ENCODE data around the gene POLR2H. TPM values are rescaled to one million over a fixed set of nuclear protein-coding genes. Genes with fewer than 3 reads are reported as not detected.
A peak's percentile ranks its signal among the peaks of the same experiment; 100 is the strongest.

The POLR2H gene
- polyA plus RNA-seq, 1 of the 3 experiments (the other 2 are of a cell fraction), result 206 TPM

DNA sequence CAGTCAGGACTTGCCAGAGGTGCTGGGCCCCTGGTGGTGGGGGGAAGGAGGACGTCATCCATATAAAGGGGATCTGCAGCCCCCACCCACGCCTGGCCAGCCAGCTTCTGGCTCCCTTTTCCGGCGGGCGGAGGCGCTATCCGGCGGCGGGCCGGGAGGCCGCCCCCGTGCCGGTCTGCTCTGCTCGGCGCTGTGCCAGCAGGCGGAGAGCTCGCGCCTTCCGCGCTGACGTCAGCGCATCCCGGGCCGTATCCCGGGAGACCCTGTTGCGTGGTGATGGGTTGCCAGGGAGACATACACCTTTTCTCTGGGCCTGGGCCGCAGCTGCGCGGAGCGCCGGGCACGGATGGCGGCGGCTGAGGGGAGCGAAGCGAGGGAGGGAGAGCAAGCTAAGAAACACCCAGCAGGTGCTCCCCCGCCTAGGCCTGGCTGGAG is 23.0 kb upstream of the POLR2H start:
- peaks cover 15% of the 10 kb centered on the region for H4K20me1 ChIP-seq (ENCODE audit: insufficient read depth)
- ChIA-PET CTCF (interaction anchor here (0.6 to 5.2 kb wide), 11 partner anchors 10 to 442 kb away, joined by 3 to 63 read pairs (median 3); partner anchors contain the start of genes CLCN2, EEF1AKMT4 and POLR2H), POLR2A (interaction anchor here (0.7 to 3.1 kb wide), 7 partner anchors 10 to 434 kb away, joined by 3 to 19 read pairs (median 4); partner anchors contain the start of genes CLCN2 and POLR2H)
- H3K9ac ChIP-seq, result peak overlapping the region; percentile 83
- TF ChIP-seq SIN3A (IDR thresholded peaks at IDR 0.05; ENCODE audit: borderline replicate concordance, low read depth, low read length) (0 out of 2 replicates have a peak, but pooled peaks have one; percentile 45), NFIC (IDR thresholded peaks at IDR 0.05; ENCODE audit: borderline replicate concordance) (peak; percentile 77), CHD2 (IDR thresholded peaks at IDR 0.05; ENCODE audit: low read length, partially characterized antibody) (peak; percentile 32), MEF2A (IDR thresholded peaks at IDR 0.05; ENCODE audit: borderline replicate concordance, low read depth) (no peak), RFX5 (IDR thresholded peaks at IDR 0.05; ENCODE audit: low read length) (peak; percentile 94), FOXM1 (IDR thresholded peaks at IDR 0.05; ENCODE audit: low read depth) (0 out of 2 replicates have a peak, but pooled peaks have one; percentile 31), RCOR1 (IDR thresholded peaks at IDR 0.05; ENCODE audit: low read length) (peak; percentile 33; the same call in 1 of the 2 replicates), TAF1 (IDR thresholded peaks at IDR 0.05; ENCODE audit: borderline replicate concordance, low read depth, low read length) (no peak), MXI1 (IDR thresholded peaks at IDR 0.05; ENCODE audit: low read depth, low read length) (peak; percentile 100), NRF1 (IDR thresholded peaks at IDR 0.05; ENCODE audit: low read depth, low read length) (peak; percentile 61)
- TF ChIP-seq, protein P1, sequence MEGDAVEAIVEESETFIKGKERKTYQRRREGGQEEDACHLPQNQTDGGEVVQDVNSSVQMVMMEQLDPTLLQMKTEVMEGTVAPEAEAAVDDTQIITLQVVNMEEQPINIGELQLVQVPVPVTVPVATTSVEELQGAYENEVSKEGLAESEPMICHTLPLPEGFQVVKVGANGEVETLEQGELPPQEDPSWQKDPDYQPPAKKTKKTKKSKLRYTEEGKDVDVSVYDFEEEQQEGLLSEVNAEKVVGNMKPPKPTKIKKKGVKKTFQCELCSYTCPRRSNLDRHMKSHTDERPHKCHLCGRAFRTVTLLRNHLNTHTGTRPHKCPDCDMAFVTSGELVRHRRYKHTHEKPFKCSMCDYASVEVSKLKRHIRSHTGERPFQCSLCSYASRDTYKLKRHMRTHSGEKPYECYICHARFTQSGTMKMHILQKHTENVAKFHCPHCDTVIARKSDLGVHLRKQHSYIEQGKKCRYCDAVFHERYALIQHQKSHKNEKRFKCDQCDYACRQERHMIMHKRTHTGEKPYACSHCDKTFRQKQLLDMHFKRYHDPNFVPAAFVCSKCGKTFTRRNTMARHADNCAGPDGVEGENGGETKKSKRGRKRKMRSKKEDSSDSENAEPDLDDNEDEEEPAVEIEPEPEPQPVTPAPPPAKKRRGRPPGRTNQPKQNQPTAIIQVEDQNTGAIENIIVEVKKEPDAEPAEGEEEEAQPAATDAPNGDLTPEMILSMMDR (IDR thresholded peaks at IDR 0.05), result peak; percentile 29
- TF ChIP-seq, protein P2, sequence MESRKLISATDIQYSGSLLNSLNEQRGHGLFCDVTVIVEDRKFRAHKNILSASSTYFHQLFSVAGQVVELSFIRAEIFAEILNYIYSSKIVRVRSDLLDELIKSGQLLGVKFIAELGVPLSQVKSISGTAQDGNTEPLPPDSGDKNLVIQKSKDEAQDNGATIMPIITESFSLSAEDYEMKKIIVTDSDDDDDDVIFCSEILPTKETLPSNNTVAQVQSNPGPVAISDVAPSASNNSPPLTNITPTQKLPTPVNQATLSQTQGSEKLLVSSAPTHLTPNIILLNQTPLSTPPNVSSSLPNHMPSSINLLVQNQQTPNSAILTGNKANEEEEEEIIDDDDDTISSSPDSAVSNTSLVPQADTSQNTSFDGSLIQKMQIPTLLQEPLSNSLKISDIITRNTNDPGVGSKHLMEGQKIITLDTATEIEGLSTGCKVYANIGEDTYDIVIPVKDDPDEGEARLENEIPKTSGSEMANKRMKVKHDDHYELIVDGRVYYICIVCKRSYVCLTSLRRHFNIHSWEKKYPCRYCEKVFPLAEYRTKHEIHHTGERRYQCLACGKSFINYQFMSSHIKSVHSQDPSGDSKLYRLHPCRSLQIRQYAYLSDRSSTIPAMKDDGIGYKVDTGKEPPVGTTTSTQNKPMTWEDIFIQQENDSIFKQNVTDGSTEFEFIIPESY (IDR thresholded peaks at IDR 0.05; ENCODE audit: borderline replicate concordance, low read depth), result no peak
- H3K9me2 ChIP-seq, result no peaks in the 10 kb centered on the region
- H2AFZ ChIP-seq (ENCODE audit: low read depth), result no peak overlapping the region
- H3K27me3 ChIP-seq (ENCODE audit: insufficient read depth), result no peaks in the 10 kb centered on the region
- peaks cover 63% of the 10 kb centered on the region for H3K79me2 ChIP-seq (ENCODE audit: insufficient read depth)
- 64% methylated on average over 9 of the region's 37 CpGs for WGBS (ENCODE audit: low lambda C conversion rate)
- peaks cover 37 to 39% of the 10 kb centered on the region in 2 experiments; a peak in 3 of 4 replicates for H3K4me1 ChIP-seq (ENCODE audit: control insufficient read depth in 1 of 2, insufficient read depth in 2 of 2, low read depth in 1 of 2, low read length in 1 of 2)
- no peaks in the 10 kb centered on the region for H3K9me3 ChIP-seq
- H3K27ac ChIP-seq (ENCODE audit: low read depth in 2 of 2, low read length in 1 of 2), result peak overlapping the region; percentile 90 to 92
- H3F3A ChIP-seq (replicated peaks; ENCODE audit: insufficient read depth), result peaks cover 29% of the 10 kb centered on the region
- peak overlapping the region; percentile 85 for H3K4me2 ChIP-seq
- H3K36me3 ChIP-seq (replicated peaks in 1 of 2; ENCODE audit: control insufficient read depth in 1 of 2, insufficient read depth in 2 of 2, low read length in 1 of 2), result peaks cover 11 to 36% of the 10 kb centered on the region in 2 experiments
- DNase-seq, result peak; percentile 97
- peak overlapping the region; percentile 72 to 74 for H3K4me3 ChIP-seq (ENCODE audit: low read depth in 2 of 2, low read length in 1 of 2)

All from SK-N-SH (cell line).